Body of pancreas (tissue), 4 donors: ENCODE results near the gene CAPZA2.

Experiments
- CTCF ChIP-seq, 7 experiments: fragments of 450-650 bp in 4 of 7; fragments of 200-600 bp in 3 of 7; sonication (generic) in 3 of 7; IDR thresholded peaks; one replicate each; pipeline ENCODE4 v1.5.1; 2016 to 2019; ENCODE audit warnings: antibody characterized with exemption in 7 of 7
- POLR2A ChIP-seq, 3 donors: fragments of 450-650 bp; IDR thresholded peaks; one replicate each; pipeline ENCODE4 v1.6.1; 2016; ENCODE audit warnings: antibody characterized with exemption in 3 of 3, mild to moderate bottlenecking in 2 of 3

- TF ChIP-seq CTCF (IDR thresholded peaks at IDR 0.05) (no peak), POLR2A (IDR thresholded peaks at IDR 0.05) (no peak)
These were observed 670 bp upstream of the CAPZA2 start for GRCh38 chr7:116861717-116862116.
